Stimulated activated naive B cell treated with anti-CD40 and anti-IgM and Interleukin-4, amounts not matched to agents 10 μg/mL and 1 μg/mL and 100 μg/mL, for 72 hours (primary cell): ENCODE results near the gene STARD13.

ENCODE experiments used
- ATAC-seq, 2 donors: fragments of 150-1000 bp; cut with Tn5 transposase; replicated peaks; 2 replicates each; pipeline ENCODE4 v1.10.0; 2021; ENCODE audit warnings: moderate library complexity in 1 of 2
- DNase-seq: peaks from one replicate; pipeline ENCODE4 v3.0.0; 2021
- H3K27ac Mint-ChIP-seq: one replicate; pipeline ENCODE4 v1.8.0; 2022; ENCODE audit warnings: mild to moderate bottlenecking, mixed read lengths
- H3K27me3 Mint-ChIP-seq, 2 donors: one replicate each; pipeline ENCODE4 v1.8.0; 2022; ENCODE audit warnings: mixed read lengths in 2 of 2
- H3K36me3 Mint-ChIP-seq, 2 donors: one replicate each; pipeline ENCODE4 v1.8.0; 2022; ENCODE audit warnings: mixed read lengths in 2 of 2, mild to moderate bottlenecking in 1 of 2
- H3K4me1 Mint-ChIP-seq, 2 donors: one replicate each; pipeline ENCODE4 v1.8.0; 2022; ENCODE audit warnings: mixed read lengths in 2 of 2, mild to moderate bottlenecking in 1 of 2
- H3K4me3 Mint-ChIP-seq, 2 donors: one replicate each; pipeline ENCODE4 v1.8.0; 2022; ENCODE audit warnings: mild to moderate bottlenecking in 2 of 2, mixed read lengths in 2 of 2, moderate library complexity in 1 of 2
- H3K9me3 Mint-ChIP-seq, 2 donors: one replicate each; pipeline ENCODE4 v1.8.0; 2022; ENCODE audit warnings: mixed read lengths in 2 of 2, mild to moderate bottlenecking in 1 of 2

The STARD13 gene, protein sequence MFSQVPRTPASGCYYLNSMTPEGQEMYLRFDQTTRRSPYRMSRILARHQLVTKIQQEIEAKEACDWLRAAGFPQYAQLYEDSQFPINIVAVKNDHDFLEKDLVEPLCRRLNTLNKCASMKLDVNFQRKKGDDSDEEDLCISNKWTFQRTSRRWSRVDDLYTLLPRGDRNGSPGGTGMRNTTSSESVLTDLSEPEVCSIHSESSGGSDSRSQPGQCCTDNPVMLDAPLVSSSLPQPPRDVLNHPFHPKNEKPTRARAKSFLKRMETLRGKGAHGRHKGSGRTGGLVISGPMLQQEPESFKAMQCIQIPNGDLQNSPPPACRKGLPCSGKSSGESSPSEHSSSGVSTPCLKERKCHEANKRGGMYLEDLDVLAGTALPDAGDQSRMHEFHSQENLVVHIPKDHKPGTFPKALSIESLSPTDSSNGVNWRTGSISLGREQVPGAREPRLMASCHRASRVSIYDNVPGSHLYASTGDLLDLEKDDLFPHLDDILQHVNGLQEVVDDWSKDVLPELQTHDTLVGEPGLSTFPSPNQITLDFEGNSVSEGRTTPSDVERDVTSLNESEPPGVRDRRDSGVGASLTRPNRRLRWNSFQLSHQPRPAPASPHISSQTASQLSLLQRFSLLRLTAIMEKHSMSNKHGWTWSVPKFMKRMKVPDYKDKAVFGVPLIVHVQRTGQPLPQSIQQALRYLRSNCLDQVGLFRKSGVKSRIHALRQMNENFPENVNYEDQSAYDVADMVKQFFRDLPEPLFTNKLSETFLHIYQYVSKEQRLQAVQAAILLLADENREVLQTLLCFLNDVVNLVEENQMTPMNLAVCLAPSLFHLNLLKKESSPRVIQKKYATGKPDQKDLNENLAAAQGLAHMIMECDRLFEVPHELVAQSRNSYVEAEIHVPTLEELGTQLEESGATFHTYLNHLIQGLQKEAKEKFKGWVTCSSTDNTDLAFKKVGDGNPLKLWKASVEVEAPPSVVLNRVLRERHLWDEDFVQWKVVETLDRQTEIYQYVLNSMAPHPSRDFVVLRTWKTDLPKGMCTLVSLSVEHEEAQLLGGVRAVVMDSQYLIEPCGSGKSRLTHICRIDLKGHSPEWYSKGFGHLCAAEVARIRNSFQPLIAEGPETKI

GRCh38 chr13:33285420-33286124, at the start of gene STARD13:
Gene STARD13 (minus strand): TSS chr13:33285755. CDS start chr13:33285638, 117 bp downstream.
- H3K9me3 Mint-ChIP-seq = no peaks in the 10 kb centered on the region
- peak; percentile 63 to 77 for ATAC-seq
- peaks cover 10 to 18% of the 10 kb centered on the region in 2 donors for H3K4me1 Mint-ChIP-seq
- no peaks in the 10 kb centered on the region for H3K36me3 Mint-ChIP-seq
- no peak for DNase-seq
- H3K27ac Mint-ChIP-seq = peak within 1 kb of the TSS; percentile 88
- peak within 1 kb of the TSS; percentile 88 to 90 for H3K4me3 Mint-ChIP-seq
- H3K27me3 Mint-ChIP-seq = peaks cover 32 to 41% of the 10 kb centered on the region in 2 donors

DNA sequence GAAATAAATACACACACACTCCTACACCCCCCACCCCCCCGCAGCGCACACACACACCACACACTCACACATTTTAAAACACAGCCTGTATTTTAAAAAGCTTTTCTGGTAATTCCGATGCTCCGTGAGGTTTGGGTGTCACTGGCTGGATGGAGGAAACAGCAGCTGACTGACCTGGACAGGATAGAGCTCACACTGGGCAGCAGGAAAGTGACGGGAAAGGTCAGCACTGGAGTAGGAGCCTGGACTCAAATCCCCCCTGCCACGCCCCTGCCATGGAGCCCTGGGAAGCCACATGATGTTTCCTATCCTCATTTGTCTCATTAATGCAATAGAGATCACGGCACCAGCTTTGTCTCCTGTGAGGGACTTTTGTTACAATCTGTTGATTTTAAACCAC, 49.3 kb upstream of the STARD13 start:
- Mint-ChIP-seq H3K9me3 (no peaks in the 10 kb centered on the region), H3K4me3 (no peak overlapping the region), H3K4me1 (peaks cover 0 to 3% of the 10 kb centered on the region in 2 donors), H3K36me3 (peaks cover 0 to 2% of the 10 kb centered on the region in 2 donors), H3K27me3 (peaks cover 14 to 16% of the 10 kb centered on the region in 2 donors), H3K27ac (no peak overlapping the region)
- no peak for ATAC-seq
- no peak for DNase-seq

GRCh38 chr13:33331962-33332361, 46.4 kb upstream of the STARD13 start:
- H3K27ac Mint-ChIP-seq = no peak overlapping the region

GRCh38 chr13:33330483-33330882, 44.9 kb upstream of the STARD13 start:
- no peaks in the 10 kb centered on the region for H3K9me3 Mint-ChIP-seq
- H3K4me3 Mint-ChIP-seq = no peak overlapping the region
- no peak for DNase-seq
- H3K27ac Mint-ChIP-seq = no peak overlapping the region
- H3K27me3 Mint-ChIP-seq = peaks cover 14 to 16% of the 10 kb centered on the region in 2 donors
- ATAC-seq = no peak
- peaks cover 0 to 2% of the 10 kb centered on the region in 2 donors for H3K36me3 Mint-ChIP-seq
- peaks cover 6 to 8% of the 10 kb centered on the region in 2 donors for H3K4me1 Mint-ChIP-seq

More at GRCh38 chr13:33331962-33332361, 46.4 kb upstream of the STARD13 start:
- ATAC-seq = no peak
- peaks cover 0 to 3% of the 10 kb centered on the region in 2 donors for H3K4me1 Mint-ChIP-seq
- H3K4me3 Mint-ChIP-seq = no peak overlapping the region
- no peak for DNase-seq
- peaks cover 14 to 16% of the 10 kb centered on the region in 2 donors for H3K27me3 Mint-ChIP-seq
- no peaks in the 10 kb centered on the region for H3K9me3 Mint-ChIP-seq
- peaks cover 0 to 2% of the 10 kb centered on the region in 2 donors for H3K36me3 Mint-ChIP-seq

DNA sequence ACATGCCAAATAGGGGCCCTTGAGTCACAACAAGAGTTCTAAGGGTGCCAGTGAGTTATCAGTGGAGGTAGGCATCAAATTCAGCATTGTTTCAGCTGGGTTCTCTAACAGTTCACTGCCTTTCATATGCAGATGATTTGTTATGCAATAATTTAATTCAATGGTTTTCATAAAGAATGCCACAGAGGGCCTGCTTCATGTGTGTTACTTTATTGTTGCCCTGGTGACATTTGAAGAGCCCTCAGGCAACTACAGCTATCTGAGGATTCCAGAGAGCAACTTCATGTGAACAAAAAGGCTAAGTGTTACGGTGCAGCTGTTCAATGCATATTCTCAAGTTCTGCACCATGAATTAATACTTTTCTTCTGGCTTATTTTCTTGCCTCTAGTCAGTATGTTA, 43.1 kb upstream of the STARD13 start:
- H3K27me3 Mint-ChIP-seq = peaks cover 4 to 6% of the 10 kb centered on the region in 2 donors
- H3K9me3 Mint-ChIP-seq = no peaks in the 10 kb centered on the region
- H3K4me1 Mint-ChIP-seq = peaks cover 6 to 9% of the 10 kb centered on the region in 2 donors
- H3K4me3 Mint-ChIP-seq = no peak overlapping the region
- DNase-seq (no peak), ATAC-seq (no peak)
- H3K36me3 Mint-ChIP-seq = peaks cover 0 to 2% of the 10 kb centered on the region in 2 donors
- H3K27ac Mint-ChIP-seq = no peak overlapping the region

DNA sequence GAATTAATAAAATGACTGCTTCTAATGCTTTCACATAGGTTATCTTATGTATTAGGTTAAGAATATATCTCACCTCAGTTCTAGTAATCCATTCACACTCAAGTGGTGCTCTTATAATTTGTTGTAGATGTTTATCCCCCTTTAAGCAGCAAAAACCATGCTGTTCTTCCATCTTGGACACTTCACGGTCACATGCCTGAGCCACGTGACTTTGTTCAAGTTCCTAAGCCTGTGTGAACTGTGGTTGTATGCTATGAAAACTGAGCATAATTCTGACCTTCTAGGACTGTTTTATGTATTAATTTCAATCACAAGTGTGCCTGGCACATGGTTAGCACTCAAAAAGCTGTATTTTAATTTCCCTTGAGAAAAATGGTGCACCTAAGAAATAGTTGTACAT, 41.2 kb upstream of the STARD13 start:
- DNase-seq (no peak), ATAC-seq (no peak)
- H3K4me1 Mint-ChIP-seq = peaks cover 6% of the 10 kb centered on the region in 2 donors
- no peak overlapping the region for H3K27ac Mint-ChIP-seq
- H3K4me3 Mint-ChIP-seq = no peak overlapping the region
- H3K27me3 Mint-ChIP-seq = no peaks in the 10 kb centered on the region
- H3K9me3 Mint-ChIP-seq = no peaks in the 10 kb centered on the region
- H3K36me3 Mint-ChIP-seq = no peaks in the 10 kb centered on the region

GRCh38 chr13:33326246-33326645, 40.7 kb upstream of the STARD13 start:
- no peak overlapping the region for H3K4me3 Mint-ChIP-seq
- no peaks in the 10 kb centered on the region for H3K9me3 Mint-ChIP-seq
- ATAC-seq (no peak), DNase-seq (no peak)
- no peaks in the 10 kb centered on the region for H3K36me3 Mint-ChIP-seq
- no peaks in the 10 kb centered on the region for H3K27me3 Mint-ChIP-seq
- no peak overlapping the region for H3K27ac Mint-ChIP-seq
- peaks cover 6% of the 10 kb centered on the region in 2 donors for H3K4me1 Mint-ChIP-seq

GRCh38 chr13:33323801-33324510, 38.4 kb upstream of the STARD13 start:
- H3K4me3 Mint-ChIP-seq = no peak overlapping the region
- H3K36me3 Mint-ChIP-seq = no peaks in the 10 kb centered on the region
- DNase-seq (no peak), ATAC-seq (no peak)
- no peaks in the 10 kb centered on the region for H3K27me3 Mint-ChIP-seq
- no peak overlapping the region for H3K27ac Mint-ChIP-seq
- H3K9me3 Mint-ChIP-seq = no peaks in the 10 kb centered on the region
- peaks cover 6% of the 10 kb centered on the region in 2 donors for H3K4me1 Mint-ChIP-seq

DNA sequence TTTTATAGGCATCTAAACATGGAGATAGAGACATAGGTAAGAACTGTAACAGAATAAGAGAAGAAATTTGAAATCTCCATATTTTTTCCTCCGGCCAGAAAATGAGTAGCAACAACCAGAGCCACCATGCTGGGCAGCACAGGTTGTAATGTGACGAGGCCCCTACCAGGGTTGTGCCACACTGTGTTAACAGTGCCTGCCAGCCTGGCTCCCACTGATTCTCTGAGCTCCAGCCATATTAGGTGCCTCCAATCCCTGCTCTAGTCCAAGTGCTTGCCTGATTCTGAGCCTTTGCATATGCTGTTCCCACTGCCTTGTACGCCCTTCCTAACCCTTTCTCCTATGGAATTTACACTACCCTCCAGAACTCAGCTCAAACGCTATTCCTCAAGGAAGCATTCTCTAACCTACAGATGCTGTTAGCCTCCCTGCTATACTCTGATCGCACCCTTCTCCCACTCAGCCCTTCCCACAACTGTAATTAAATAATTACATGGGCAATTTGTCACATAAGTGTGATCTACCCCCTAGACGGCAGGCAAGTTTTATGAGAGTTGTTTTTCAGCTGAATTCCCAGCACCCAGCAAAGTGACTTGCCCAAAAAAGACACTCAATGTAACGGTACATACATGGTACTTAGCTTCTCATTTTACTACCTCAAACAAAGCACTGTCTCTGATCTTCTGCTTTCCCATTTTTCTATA, 37.6 kb upstream of the STARD13 start:
- Mint-ChIP-seq H3K4me3 (no peak overlapping the region), H3K36me3 (no peaks in the 10 kb centered on the region), H3K4me1 (peaks cover 6% of the 10 kb centered on the region in 2 donors), H3K27ac (no peak overlapping the region), H3K9me3 (no peaks in the 10 kb centered on the region), H3K27me3 (no peaks in the 10 kb centered on the region)
- ATAC-seq = no peak
- DNase-seq = no peak

DNA sequence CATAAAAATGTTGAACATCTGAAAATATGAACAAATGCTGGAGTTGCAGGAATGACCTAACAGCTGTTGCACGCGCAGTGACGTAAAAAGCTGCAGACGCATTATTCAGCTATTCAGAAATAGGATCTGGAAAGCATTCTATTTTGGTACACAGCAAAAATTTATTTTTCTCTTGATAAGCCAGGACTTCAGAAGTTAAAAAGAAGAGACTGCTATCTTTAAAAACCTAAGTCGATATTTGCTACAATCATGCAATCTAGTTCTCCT, 36.9 kb upstream of the STARD13 start:
- H3K4me3 Mint-ChIP-seq = no peak overlapping the region
- DNase-seq = no peak
- H3K27me3 Mint-ChIP-seq = peaks cover 0 to under 1% of the 10 kb centered on the region in 2 donors
- no peaks in the 10 kb centered on the region for H3K36me3 Mint-ChIP-seq
- ATAC-seq = no peak
- no peaks in the 10 kb centered on the region for H3K9me3 Mint-ChIP-seq
- H3K27ac Mint-ChIP-seq = no peak overlapping the region
- peaks cover 6% of the 10 kb centered on the region in 2 donors for H3K4me1 Mint-ChIP-seq

DNA sequence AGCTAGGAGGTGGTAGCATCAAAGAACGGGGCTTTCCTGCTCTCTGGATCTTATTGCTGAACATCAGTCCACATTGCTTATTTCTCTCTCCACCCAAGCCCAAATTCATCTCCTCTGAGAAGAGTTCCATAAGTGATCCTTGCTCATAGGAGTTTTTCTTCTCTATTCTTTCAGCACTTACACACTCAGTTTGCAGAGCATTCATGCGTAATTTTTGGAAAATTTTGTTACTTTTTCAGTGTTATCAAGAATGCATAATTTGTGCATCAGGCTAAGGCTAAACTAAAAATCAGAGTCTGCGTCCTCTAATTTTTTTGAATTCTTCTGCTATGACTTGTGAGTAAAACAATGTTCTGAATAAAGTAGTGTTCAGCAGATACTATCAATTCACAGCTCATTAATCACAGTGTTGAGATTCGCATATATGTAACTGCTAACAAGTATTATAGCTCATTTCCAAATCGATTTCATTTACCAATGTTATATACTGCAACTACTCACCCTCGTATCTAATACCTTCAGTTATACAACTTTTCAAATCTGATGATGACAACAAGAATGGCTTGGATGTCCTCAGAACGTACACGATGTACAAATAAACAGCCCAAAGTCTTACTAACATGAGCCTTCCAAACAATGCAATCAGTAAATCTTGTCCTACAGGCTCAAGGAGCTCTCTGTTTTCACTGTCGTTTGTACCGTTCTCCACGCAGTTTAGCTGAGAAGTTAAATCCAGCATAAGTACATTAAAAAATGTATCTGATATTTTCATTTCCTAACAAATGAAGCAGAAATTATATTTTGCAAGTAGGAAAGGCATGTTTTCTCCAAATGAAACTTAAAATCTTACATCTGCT, 36.4 kb upstream of the STARD13 start:
- no peaks in the 10 kb centered on the region for H3K36me3 Mint-ChIP-seq
- no peak overlapping the region for H3K4me3 Mint-ChIP-seq
- H3K27me3 Mint-ChIP-seq = peaks cover 3 to 6% of the 10 kb centered on the region in 2 donors
- DNase-seq (no peak), ATAC-seq (no peak)
- H3K4me1 Mint-ChIP-seq = peaks cover 6% of the 10 kb centered on the region in 2 donors
- H3K27ac Mint-ChIP-seq = no peak overlapping the region
- peaks cover 0 to 1% of the 10 kb centered on the region in 2 donors for H3K9me3 Mint-ChIP-seq

- peaks cover 0 to 1% of the 10 kb centered on the region in 2 donors for H3K4me1 Mint-ChIP-seq
Observed at GRCh38 chr13:33319859-33320258, 34.3 kb upstream of the STARD13 start.

More at GRCh38 chr13:33319859-33320258, 34.3 kb upstream of the STARD13 start:
- ATAC-seq = no peak
- Mint-ChIP-seq H3K27me3 (peaks cover 7% of the 10 kb centered on the region in 2 donors), H3K36me3 (no peaks in the 10 kb centered on the region), H3K27ac (no peak overlapping the region), H3K9me3 (peaks cover 0 to 1% of the 10 kb centered on the region in 2 donors), H3K4me3 (no peak overlapping the region)
- DNase-seq = no peak
